ENCODE data around the gene ZNF597.

DNA sequence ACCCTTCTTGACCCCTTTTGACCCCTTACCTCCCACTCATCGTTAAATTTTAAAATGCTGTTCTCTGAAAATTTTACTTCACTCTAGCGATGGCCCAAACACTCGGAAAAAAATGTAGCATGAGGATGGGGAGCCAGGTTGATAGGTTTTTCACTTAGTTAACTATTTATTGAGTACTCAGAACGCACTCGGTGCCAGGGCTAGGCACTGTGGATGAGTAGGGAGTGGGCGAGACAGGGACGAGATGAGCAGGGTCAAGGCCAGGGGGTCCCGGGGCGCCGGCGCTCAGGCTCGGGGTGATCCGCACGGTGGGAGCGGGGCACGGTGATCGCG is 42.9 kb downstream of the ZNF597 start:
- TF ChIP-seq, protein P1, sequence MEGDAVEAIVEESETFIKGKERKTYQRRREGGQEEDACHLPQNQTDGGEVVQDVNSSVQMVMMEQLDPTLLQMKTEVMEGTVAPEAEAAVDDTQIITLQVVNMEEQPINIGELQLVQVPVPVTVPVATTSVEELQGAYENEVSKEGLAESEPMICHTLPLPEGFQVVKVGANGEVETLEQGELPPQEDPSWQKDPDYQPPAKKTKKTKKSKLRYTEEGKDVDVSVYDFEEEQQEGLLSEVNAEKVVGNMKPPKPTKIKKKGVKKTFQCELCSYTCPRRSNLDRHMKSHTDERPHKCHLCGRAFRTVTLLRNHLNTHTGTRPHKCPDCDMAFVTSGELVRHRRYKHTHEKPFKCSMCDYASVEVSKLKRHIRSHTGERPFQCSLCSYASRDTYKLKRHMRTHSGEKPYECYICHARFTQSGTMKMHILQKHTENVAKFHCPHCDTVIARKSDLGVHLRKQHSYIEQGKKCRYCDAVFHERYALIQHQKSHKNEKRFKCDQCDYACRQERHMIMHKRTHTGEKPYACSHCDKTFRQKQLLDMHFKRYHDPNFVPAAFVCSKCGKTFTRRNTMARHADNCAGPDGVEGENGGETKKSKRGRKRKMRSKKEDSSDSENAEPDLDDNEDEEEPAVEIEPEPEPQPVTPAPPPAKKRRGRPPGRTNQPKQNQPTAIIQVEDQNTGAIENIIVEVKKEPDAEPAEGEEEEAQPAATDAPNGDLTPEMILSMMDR (IDR thresholded peaks at IDR 0.05; ENCODE audit: low read depth, low read length): no peak
- TF ChIP-seq, protein P2, sequence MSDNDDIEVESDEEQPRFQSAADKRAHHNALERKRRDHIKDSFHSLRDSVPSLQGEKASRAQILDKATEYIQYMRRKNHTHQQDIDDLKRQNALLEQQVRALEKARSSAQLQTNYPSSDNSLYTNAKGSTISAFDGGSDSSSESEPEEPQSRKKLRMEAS (IDR thresholded peaks at IDR 0.05; ENCODE audit: low read depth, low read length): no peak
- no peak for TF ChIP-seq POLR2A (IDR thresholded peaks at IDR 0.05; ENCODE audit: extremely low read depth, insufficient read length)
